Nephron progenitor cell (in vitro differentiated cells): ENCODE measurements around the gene MTMR12.

Experiments
- DNase-seq: peaks from one replicate; pipeline ENCODE4 v3.0.0; 2021
- H3K27ac Mint-ChIP-seq: 2 replicates; pipeline ENCODE4 v1.8.0; 2021; ENCODE audit warnings: mild to moderate bottlenecking, moderate library complexity, mixed read lengths
- H3K27me3 Mint-ChIP-seq: 2 replicates; pipeline ENCODE4 v1.8.0; 2021; ENCODE audit warnings: mild to moderate bottlenecking, low read depth, mixed read lengths; ENCODE audit not compliant: poor library complexity
- H3K36me3 Mint-ChIP-seq: 2 replicates; pipeline ENCODE4 v1.8.0; 2021; ENCODE audit warnings: low read depth, mixed read lengths
- H3K4me1 Mint-ChIP-seq: 2 replicates; pipeline ENCODE4 v1.8.0; 2021; ENCODE audit warnings: mixed read lengths
- H3K4me3 Mint-ChIP-seq: 2 replicates; pipeline ENCODE4 v1.8.0; 2021; ENCODE audit warnings: mild to moderate bottlenecking, moderate library complexity, mixed read lengths
- H3K9me3 Mint-ChIP-seq: 2 replicates; pipeline ENCODE4 v1.8.0; 2021; ENCODE audit warnings: mild to moderate bottlenecking, moderate library complexity, mixed read lengths
- CTCF ChIP-seq: fragments of 200-600 bp; sonication (generic); IDR thresholded peaks from 2 replicates; pipeline ENCODE4 v1.5.0; 2021; ENCODE audit warnings: antibody characterized with exemption

MTMR12 gene

GRCh38 chr5:32249668-32250067 is 63.1 kb downstream of the MTMR12 start:
- Mint-ChIP-seq H3K4me1 (no peaks in the 10 kb centered on the region), H3K27ac (no peak overlapping the region), H3K36me3 (peaks cover 82% of the 10 kb centered on the region), H3K4me3 (no peak overlapping the region), H3K27me3 (peaks cover 5% of the 10 kb centered on the region), H3K9me3 (peaks cover 7% of the 10 kb centered on the region)
- no peak for DNase-seq
- TF ChIP-seq CTCF: no peak

GRCh38 chr5:32245742-32246141 is 67.0 kb downstream of the MTMR12 start:
- peaks cover 7% of the 10 kb centered on the region for H3K9me3 Mint-ChIP-seq
- no peak for DNase-seq
- H3K4me1 Mint-ChIP-seq: peaks cover 6% of the 10 kb centered on the region
- peaks cover 5% of the 10 kb centered on the region for H3K27me3 Mint-ChIP-seq
- H3K27ac Mint-ChIP-seq: no peak overlapping the region
- no peak for TF ChIP-seq CTCF
- H3K4me3 Mint-ChIP-seq: no peak overlapping the region
- peaks cover 73% of the 10 kb centered on the region for H3K36me3 Mint-ChIP-seq

- no peak for TF ChIP-seq CTCF
- no peak for DNase-seq
- no peaks in the 10 kb centered on the region for H3K27me3 Mint-ChIP-seq
- peaks cover 7% of the 10 kb centered on the region for H3K9me3 Mint-ChIP-seq
- H3K36me3 Mint-ChIP-seq: peaks cover 81% of the 10 kb centered on the region
- no peak overlapping the region for H3K4me3 Mint-ChIP-seq
- H3K27ac Mint-ChIP-seq: peak overlapping the region; percentile 48
- H3K4me1 Mint-ChIP-seq: peaks cover 6% of the 10 kb centered on the region
Observed at GRCh38 chr5:32244017-32244416, 68.7 kb downstream of the MTMR12 start.

- no peaks in the 10 kb centered on the region for H3K27me3 Mint-ChIP-seq
- peaks cover 66% of the 10 kb centered on the region for H3K36me3 Mint-ChIP-seq
- H3K4me1 Mint-ChIP-seq: peaks cover 6% of the 10 kb centered on the region
- no peak overlapping the region for H3K4me3 Mint-ChIP-seq
- DNase-seq: no peak
- H3K9me3 Mint-ChIP-seq: peaks cover under 1% of the 10 kb centered on the region
- H3K27ac Mint-ChIP-seq: peak overlapping the region; percentile 48
- TF ChIP-seq CTCF: no peak
Observed at GRCh38 chr5:32241034-32241783, 71.5 kb downstream of the MTMR12 start.

GRCh38 chr5:32239385-32239784 is 73.4 kb downstream of the MTMR12 start:
- no peak for TF ChIP-seq CTCF
- H3K27me3 Mint-ChIP-seq: no peaks in the 10 kb centered on the region
- no peaks in the 10 kb centered on the region for H3K9me3 Mint-ChIP-seq
- H3K4me1 Mint-ChIP-seq: peaks cover 6% of the 10 kb centered on the region
- no peak overlapping the region for H3K4me3 Mint-ChIP-seq
- H3K27ac Mint-ChIP-seq: no peak overlapping the region
- DNase-seq: no peak
- H3K36me3 Mint-ChIP-seq: peaks cover 57% of the 10 kb centered on the region
